Neural cell (in vitro differentiated cells): ENCODE measurements around the gene XIRP2.

Experiments
- EP300 ChIP-seq: fragments of 450-650 bp; conservative IDR thresholded peaks from 2 replicates; pipeline ENCODE4 v1.6.1; 2014; ENCODE audit warnings: antibody characterized with exemption, mild to moderate bottlenecking, moderate library complexity; ENCODE audit not compliant: poor library complexity, severe bottlenecking
- TAF1 ChIP-seq: IDR thresholded peaks from 2 replicates; pipeline ENCODE4 v1.6.1; 2012; ENCODE audit warnings: low read depth
- TF ChIP-seq, protein P1 (sequence below): fragments of 450-650 bp; IDR thresholded peaks from 2 replicates; pipeline ENCODE4 v1.5.1; 2014; ENCODE audit warnings: antibody characterized with exemption, mild to moderate bottlenecking, moderate library complexity; ENCODE audit not compliant: poor library complexity, severe bottlenecking

DNA sequence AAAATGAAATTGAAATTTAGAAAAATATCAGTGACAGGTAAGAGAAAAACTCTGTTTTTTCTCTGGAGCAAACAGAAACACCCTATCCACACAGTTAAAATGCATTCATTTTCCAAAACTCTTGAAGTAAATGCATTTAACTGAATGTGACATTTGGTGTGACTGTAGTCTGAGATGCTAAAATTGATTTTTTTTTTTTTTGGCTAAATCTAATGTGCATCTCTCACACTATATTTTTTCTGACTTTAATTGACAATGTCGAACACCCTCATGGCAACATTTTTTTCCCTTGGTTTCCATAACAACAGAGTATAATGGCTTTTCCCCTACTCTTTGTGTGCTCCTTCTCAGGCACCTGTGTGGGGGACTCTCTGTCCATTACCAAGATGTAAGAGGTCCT is 366.4 kb downstream of the XIRP2 start:
- TF ChIP-seq, protein P1, sequence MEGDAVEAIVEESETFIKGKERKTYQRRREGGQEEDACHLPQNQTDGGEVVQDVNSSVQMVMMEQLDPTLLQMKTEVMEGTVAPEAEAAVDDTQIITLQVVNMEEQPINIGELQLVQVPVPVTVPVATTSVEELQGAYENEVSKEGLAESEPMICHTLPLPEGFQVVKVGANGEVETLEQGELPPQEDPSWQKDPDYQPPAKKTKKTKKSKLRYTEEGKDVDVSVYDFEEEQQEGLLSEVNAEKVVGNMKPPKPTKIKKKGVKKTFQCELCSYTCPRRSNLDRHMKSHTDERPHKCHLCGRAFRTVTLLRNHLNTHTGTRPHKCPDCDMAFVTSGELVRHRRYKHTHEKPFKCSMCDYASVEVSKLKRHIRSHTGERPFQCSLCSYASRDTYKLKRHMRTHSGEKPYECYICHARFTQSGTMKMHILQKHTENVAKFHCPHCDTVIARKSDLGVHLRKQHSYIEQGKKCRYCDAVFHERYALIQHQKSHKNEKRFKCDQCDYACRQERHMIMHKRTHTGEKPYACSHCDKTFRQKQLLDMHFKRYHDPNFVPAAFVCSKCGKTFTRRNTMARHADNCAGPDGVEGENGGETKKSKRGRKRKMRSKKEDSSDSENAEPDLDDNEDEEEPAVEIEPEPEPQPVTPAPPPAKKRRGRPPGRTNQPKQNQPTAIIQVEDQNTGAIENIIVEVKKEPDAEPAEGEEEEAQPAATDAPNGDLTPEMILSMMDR, result no peak
- no peak for TF ChIP-seq EP300
- no peak for TF ChIP-seq TAF1
